ENCODE results near the gene TTLL5. TPM values are rescaled to one million over a fixed set of nuclear protein-coding genes. Genes with fewer than 3 reads are reported as not detected.

TTLL5 gene
- total RNA-seq, 1 donor from 2014 or later, result 43.1 TPM

DNA sequence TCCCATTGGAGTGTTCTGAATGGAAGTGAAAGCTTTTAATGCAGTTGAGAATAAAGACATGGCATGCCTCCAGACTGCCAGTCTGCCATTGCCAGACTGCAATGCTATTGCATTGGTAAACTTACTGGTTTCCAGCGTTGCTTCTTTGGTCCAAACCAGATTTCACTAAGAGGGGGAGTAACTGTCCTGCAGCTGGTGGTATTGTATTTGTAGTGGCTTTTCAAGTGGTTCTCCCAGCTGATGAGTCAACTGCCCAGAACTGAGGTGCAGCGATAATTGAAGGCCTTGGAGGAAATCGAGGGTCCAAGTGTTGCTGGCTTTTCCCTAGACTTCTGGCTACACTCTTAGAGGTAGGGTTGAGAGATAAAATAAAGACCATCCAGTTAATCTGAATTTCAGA is 32.2 kb upstream of the TTLL5 start:
- no peaks in the 10 kb centered on the region for H3K27me3 Mint-ChIP-seq (ENCODE audit: unreplicated experiment)
- no peak overlapping the region for H3K27ac Mint-ChIP-seq (ENCODE audit: unreplicated experiment)
- DNase-seq, result no peak
- no peaks in the 10 kb centered on the region for H3K4me1 Mint-ChIP-seq (ENCODE audit: low read depth, unreplicated experiment)
- no peaks in the 10 kb centered on the region for H3K36me3 Mint-ChIP-seq (ENCODE audit: unreplicated experiment)
- TF ChIP-seq, protein P1, sequence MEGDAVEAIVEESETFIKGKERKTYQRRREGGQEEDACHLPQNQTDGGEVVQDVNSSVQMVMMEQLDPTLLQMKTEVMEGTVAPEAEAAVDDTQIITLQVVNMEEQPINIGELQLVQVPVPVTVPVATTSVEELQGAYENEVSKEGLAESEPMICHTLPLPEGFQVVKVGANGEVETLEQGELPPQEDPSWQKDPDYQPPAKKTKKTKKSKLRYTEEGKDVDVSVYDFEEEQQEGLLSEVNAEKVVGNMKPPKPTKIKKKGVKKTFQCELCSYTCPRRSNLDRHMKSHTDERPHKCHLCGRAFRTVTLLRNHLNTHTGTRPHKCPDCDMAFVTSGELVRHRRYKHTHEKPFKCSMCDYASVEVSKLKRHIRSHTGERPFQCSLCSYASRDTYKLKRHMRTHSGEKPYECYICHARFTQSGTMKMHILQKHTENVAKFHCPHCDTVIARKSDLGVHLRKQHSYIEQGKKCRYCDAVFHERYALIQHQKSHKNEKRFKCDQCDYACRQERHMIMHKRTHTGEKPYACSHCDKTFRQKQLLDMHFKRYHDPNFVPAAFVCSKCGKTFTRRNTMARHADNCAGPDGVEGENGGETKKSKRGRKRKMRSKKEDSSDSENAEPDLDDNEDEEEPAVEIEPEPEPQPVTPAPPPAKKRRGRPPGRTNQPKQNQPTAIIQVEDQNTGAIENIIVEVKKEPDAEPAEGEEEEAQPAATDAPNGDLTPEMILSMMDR (IDR thresholded peaks at IDR 0.05; ENCODE audit: partially characterized antibody, unreplicated experiment), result no peak
- H3K4me3 Mint-ChIP-seq (ENCODE audit: unreplicated experiment), result no peak overlapping the region
- no peaks in the 10 kb centered on the region for H3K9me3 Mint-ChIP-seq (ENCODE audit: unreplicated experiment)

DNA sequence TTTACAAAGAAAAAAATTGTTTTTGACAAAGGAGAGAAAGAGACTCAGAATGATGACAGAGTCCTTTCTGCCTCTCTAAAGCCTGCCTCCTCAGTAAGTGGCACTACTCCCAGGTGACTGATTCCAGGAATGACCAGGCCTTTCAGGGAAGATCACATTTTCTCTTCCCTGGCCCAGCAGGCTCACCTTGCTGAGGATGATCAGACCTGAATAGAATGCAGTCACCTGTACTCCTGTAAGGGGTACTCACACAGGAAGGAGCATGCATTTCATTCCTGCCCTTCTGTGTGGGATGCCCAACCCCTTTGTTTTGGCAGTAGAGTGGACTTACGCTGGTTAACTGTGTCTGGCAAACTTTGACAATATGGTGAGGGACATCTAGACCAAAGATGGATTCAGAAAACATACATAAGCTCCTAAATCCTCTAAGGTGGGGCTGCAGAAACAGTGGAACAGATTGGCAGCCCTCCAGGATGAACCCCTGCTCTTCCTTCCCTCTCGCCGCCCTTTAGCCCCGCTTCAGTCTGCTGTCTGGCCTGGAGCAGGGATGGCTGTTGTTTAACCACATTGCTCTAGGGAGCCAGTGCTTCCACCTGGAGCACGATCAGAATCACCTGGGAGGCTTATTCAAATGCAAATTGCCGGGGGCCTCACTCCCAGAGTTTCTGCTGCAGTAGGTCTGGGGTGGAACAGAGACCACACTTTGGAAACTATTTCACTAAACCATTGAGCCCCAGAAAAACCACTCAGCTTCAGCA is 30.2 kb upstream of the TTLL5 start:
- TF ChIP-seq, protein P1 (IDR thresholded peaks at IDR 0.05; ENCODE audit: partially characterized antibody, unreplicated experiment), result no peak
- no peaks in the 10 kb centered on the region for H3K4me1 Mint-ChIP-seq (ENCODE audit: low read depth, unreplicated experiment)
- H3K4me3 Mint-ChIP-seq (ENCODE audit: unreplicated experiment), result no peak overlapping the region
- no peak overlapping the region for H3K27ac Mint-ChIP-seq (ENCODE audit: unreplicated experiment)
- no peaks in the 10 kb centered on the region for H3K9me3 Mint-ChIP-seq (ENCODE audit: unreplicated experiment)
- DNase-seq, result no peak
- H3K27me3 Mint-ChIP-seq (ENCODE audit: unreplicated experiment), result no peaks in the 10 kb centered on the region
- no peaks in the 10 kb centered on the region for H3K36me3 Mint-ChIP-seq (ENCODE audit: unreplicated experiment)

DNA sequence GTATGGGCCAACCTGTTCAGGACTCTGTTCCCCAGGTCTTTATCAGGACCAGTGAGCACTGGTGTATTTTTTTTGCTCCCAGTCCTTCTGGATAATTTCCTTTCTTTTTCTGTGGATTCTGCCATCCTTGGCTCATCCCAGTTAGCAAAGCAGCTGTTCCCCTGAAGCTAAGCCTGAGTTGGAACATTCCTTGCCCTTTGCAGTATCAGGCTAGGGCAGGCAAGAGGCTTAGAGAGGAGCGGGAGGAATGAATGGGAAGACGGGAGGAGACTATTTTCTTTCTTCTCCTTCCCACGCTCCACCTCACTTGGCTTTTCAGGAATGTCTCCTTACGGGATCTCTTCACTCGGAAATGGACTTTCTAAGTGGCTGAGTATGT is 29.6 kb upstream of the TTLL5 start:
- Mint-ChIP-seq H3K27ac (ENCODE audit: unreplicated experiment) (no peak overlapping the region), H3K4me3 (ENCODE audit: unreplicated experiment) (no peak overlapping the region)
- no peak for DNase-seq

DNA sequence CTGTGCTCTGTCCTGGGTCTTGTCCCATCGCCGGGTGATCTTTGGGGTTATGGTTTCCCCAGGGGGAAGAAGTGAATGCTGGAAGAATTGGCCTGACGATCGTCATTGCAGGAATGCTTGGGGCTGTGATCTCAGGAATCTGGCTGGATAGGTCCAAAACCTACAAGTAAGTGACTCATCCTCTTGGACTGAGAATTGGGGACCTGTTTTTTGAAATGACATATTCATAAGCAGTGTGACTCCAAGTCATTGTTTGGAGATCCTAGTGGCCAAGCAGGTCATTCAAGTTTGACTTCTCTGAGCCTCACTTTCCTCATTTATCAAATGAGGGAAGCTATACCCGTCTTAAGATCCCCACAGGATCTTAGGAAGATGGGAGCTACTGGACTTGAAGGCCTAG is 26.2 kb upstream of the TTLL5 start:
- DNase-seq, result no peak
- H3K4me1 Mint-ChIP-seq (ENCODE audit: low read depth, unreplicated experiment), result peaks cover 10% of the 10 kb centered on the region
- H3K36me3 Mint-ChIP-seq (ENCODE audit: unreplicated experiment), result no peaks in the 10 kb centered on the region
- H3K4me3 Mint-ChIP-seq (ENCODE audit: unreplicated experiment), result no peak overlapping the region
- H3K27me3 Mint-ChIP-seq (ENCODE audit: unreplicated experiment), result no peaks in the 10 kb centered on the region
- TF ChIP-seq, protein P1 (IDR thresholded peaks at IDR 0.05; ENCODE audit: partially characterized antibody, unreplicated experiment), result no peak
- H3K27ac Mint-ChIP-seq (ENCODE audit: unreplicated experiment), result no peak overlapping the region
- no peaks in the 10 kb centered on the region for H3K9me3 Mint-ChIP-seq (ENCODE audit: unreplicated experiment)

More for the DNA sequence above, 29.6 kb upstream of the TTLL5 start:
- TF ChIP-seq, protein P1 (IDR thresholded peaks at IDR 0.05; ENCODE audit: partially characterized antibody, unreplicated experiment), result no peak
- Mint-ChIP-seq H3K9me3 (ENCODE audit: unreplicated experiment) (no peaks in the 10 kb centered on the region), H3K4me1 (ENCODE audit: low read depth, unreplicated experiment) (peaks cover 3% of the 10 kb centered on the region), H3K27me3 (ENCODE audit: unreplicated experiment) (no peaks in the 10 kb centered on the region), H3K36me3 (ENCODE audit: unreplicated experiment) (no peaks in the 10 kb centered on the region)

DNA sequence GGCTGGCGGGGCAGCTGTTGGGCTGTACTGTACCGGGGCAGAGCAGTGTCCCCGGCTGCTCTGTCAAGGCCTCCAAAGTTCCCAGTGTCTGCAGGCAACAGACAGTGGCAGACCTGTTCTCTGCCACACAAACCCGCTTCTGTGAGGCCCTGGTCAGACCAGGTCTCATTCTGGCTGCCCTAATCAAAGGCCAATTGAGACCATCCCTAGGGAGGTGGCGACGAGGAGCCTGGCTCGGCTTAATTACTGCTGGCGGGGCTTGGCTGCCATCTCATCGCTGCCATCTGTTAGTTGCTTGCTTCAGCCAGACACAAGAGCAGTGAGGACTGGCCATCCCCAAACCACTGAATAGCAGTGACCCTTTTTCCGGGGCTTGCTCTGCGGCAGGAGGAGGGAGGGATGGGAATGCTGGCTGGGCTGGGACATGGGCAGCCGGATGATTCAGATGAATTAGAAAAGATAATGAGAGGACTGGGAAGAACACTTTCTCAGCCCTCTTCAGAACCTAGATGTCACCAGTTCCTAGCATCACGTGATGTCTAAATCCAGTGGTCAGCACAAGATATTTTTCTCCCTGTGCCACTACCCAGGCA is 24.9 kb upstream of the TTLL5 start:
- TF ChIP-seq, protein P1 (IDR thresholded peaks at IDR 0.05; ENCODE audit: partially characterized antibody, unreplicated experiment), result no peak
- Mint-ChIP-seq H3K36me3 (ENCODE audit: unreplicated experiment) (no peaks in the 10 kb centered on the region), H3K9me3 (ENCODE audit: unreplicated experiment) (no peaks in the 10 kb centered on the region), H3K27me3 (ENCODE audit: unreplicated experiment) (peaks cover 2% of the 10 kb centered on the region), H3K27ac (ENCODE audit: unreplicated experiment) (peak overlapping the region; percentile 59), H3K4me1 (ENCODE audit: low read depth, unreplicated experiment) (peaks cover 10% of the 10 kb centered on the region), H3K4me3 (ENCODE audit: unreplicated experiment) (peak overlapping the region; percentile 21)
- DNase-seq, result peak; percentile 60
